Panc1 (cell line): Measurements from ENCODE around the gene RHOU.

Source experiments
- POLR2AphosphoS5 ChIP-seq: IDR thresholded peaks from 2 replicates; pipeline ENCODE4 v1.6.1; 2012; ENCODE audit warnings: mild to moderate bottlenecking, low read depth, low read length, moderate library complexity
- TF ChIP-seq, protein P1 (sequence below): fragments of 450-650 bp; IDR thresholded peaks from 2 replicates; pipeline ENCODE4 v1.5.1; 2017; ENCODE audit warnings: mild to moderate bottlenecking

DNA sequence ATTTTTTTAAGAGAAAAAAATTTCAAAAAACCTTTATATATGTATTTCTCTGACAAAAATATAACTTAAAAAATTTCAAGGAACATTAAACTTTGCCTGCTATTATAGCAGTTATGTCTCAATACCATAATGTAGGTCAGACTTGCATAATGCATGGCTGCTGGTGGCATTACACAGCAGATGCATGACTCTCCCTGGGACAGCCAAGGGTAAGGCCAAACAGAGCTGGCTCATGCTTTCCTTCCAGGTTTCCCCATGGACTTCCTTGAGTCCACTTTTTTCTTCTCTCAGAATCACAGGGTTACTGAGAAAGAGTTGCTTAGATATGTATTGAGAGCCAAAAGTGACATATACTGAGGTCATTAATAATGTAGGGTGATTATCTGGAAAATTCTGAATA is 43.7 kb downstream of the RHOU start:
- TF ChIP-seq, protein P1, sequence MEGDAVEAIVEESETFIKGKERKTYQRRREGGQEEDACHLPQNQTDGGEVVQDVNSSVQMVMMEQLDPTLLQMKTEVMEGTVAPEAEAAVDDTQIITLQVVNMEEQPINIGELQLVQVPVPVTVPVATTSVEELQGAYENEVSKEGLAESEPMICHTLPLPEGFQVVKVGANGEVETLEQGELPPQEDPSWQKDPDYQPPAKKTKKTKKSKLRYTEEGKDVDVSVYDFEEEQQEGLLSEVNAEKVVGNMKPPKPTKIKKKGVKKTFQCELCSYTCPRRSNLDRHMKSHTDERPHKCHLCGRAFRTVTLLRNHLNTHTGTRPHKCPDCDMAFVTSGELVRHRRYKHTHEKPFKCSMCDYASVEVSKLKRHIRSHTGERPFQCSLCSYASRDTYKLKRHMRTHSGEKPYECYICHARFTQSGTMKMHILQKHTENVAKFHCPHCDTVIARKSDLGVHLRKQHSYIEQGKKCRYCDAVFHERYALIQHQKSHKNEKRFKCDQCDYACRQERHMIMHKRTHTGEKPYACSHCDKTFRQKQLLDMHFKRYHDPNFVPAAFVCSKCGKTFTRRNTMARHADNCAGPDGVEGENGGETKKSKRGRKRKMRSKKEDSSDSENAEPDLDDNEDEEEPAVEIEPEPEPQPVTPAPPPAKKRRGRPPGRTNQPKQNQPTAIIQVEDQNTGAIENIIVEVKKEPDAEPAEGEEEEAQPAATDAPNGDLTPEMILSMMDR: no peak
- no peak for TF ChIP-seq POLR2AphosphoS5
